ENCODE data around the gene CD58.

Gene CD58

GRCh38 chr1:116493036-116493435, 77.8 kb downstream of the CD58 start:
- DNase-seq (ENCODE audit: low read depth) = no peak

- DNase-seq (ENCODE audit: low read depth) = no peak
Observed at GRCh38 chr1:116492358-116492811, 78.4 kb downstream of the CD58 start.

GRCh38 chr1:116491700-116492357, 79.0 kb downstream of the CD58 start:
- no peak for DNase-seq (ENCODE audit: low read depth)

GRCh38 chr1:116490588-116490987, 80.2 kb downstream of the CD58 start:
- DNase-seq (ENCODE audit: low read depth) = no peak

- DNase-seq (ENCODE audit: low read depth) = no peak
Observed at GRCh38 chr1:116489231-116489697, 81.6 kb downstream of the CD58 start.

GRCh38 chr1:116488071-116488470, 82.8 kb downstream of the CD58 start:
- DNase-seq (ENCODE audit: low read depth) = no peak

GRCh38 chr1:116487583-116487982, 83.2 kb downstream of the CD58 start:
- DNase-seq (ENCODE audit: low read depth) = no peak

GRCh38 chr1:116487031-116487430, 83.8 kb downstream of the CD58 start:
- DNase-seq (ENCODE audit: low read depth) = no peak

- DNase-seq (ENCODE audit: low read depth) = no peak
Observed at GRCh38 chr1:116486424-116486823, 84.4 kb downstream of the CD58 start.

GRCh38 chr1:116485976-116486375, 84.8 kb downstream of the CD58 start:
- DNase-seq (ENCODE audit: low read depth) = no peak

GRCh38 chr1:116485071-116485735, 85.6 kb downstream of the CD58 start:
- DNase-seq (ENCODE audit: low read depth) = peak; percentile 88

GRCh38 chr1:116483481-116484309, 87.1 kb downstream of the CD58 start:
- DNase-seq (ENCODE audit: low read depth) = no peak

GRCh38 chr1:116482490-116482889, 88.3 kb downstream of the CD58 start:
- DNase-seq (ENCODE audit: low read depth) = no peak

- DNase-seq (ENCODE audit: low read depth) = no peak
Observed at GRCh38 chr1:116481934-116482333, 88.9 kb downstream of the CD58 start.

GRCh38 chr1:116478621-116479020, 92.2 kb downstream of the CD58 start:
- DNase-seq (ENCODE audit: low read depth) = no peak

- no peak for DNase-seq (ENCODE audit: low read depth)
Observed at GRCh38 chr1:116477429-116477828, 93.4 kb downstream of the CD58 start.

- DNase-seq (ENCODE audit: low read depth) = no peak
Observed at GRCh38 chr1:116476321-116476720, 94.5 kb downstream of the CD58 start.

- no peak for DNase-seq (ENCODE audit: low read depth)
Observed at GRCh38 chr1:116475850-116476218, 95.0 kb downstream of the CD58 start.

- DNase-seq (ENCODE audit: low read depth) = no peak
Observed at GRCh38 chr1:116474921-116475849, 95.6 kb downstream of the CD58 start.

- no peak for DNase-seq (ENCODE audit: low read depth)
Observed at GRCh38 chr1:116472431-116472961, 98.3 kb downstream of the CD58 start.

GRCh38 chr1:116471241-116471640, 99.6 kb downstream of the CD58 start:
- DNase-seq (ENCODE audit: low read depth) = no peak
